IMR-90 (cell line): Measurements from ENCODE around the gene CTDSPL. TPM values are rescaled to one million over a fixed set of nuclear protein-coding genes. Genes with fewer than 3 reads are reported as not detected.

Experiments
- ATAC-seq: fragments of 200-7000 bp; cut with Tn5 transposase; 2 replicates; pipeline ENCODE4 v1.9.1; 2020; ENCODE audit warnings: low read depth, mild to moderate bottlenecking, moderate library complexity
- BruUV-seq: library from RNA; stranded (reverse); fragments of 400-500 nt; replicated peaks from 2 replicates; lab custom pipeline; 2021; lab: Mats Ljungman, UMichigan
- CTCF ChIA-PET: fragments of 300-600 bp; formaldehyde crosslinking; extraction: SDS; loops from one replicate; lab custom pipeline; 2021; ENCODE audit warnings: antibody characterized with exemption; lab: Yijun Ruan, JAX
- POLR2A ChIA-PET: fragments of 300-600 bp; sonication (Branson Sonifier 250); formaldehyde crosslinking; loops from one replicate; lab custom pipeline; 2022; ENCODE audit warnings: antibody characterized with exemption; ENCODE audit not compliant: unreplicated experiment; lab: Charles Lee
- DNase-seq: peaks from one replicate; pipeline ENCODE4 v3.0.0; 2013
- H2AFZ ChIP-seq: replicated peaks from 2 replicates; pipeline ENCODE3; 2013; ENCODE audit warnings: low read length, mild to moderate bottlenecking; ENCODE audit not compliant: poor library complexity
- H2AK5ac ChIP-seq: 2 replicates; pipeline ENCODE4 v1.6.1; 2013; ENCODE audit warnings: low read depth, low read length, inconsistent platforms
- H2AK9ac ChIP-seq: replicated peaks from 2 replicates; pipeline ENCODE3; 2013; ENCODE audit warnings: mild to moderate bottlenecking, low read depth, low read length, moderate library complexity; ENCODE audit not compliant: poor library complexity
- H2BK120ac ChIP-seq: 2 replicates; pipeline ENCODE4 v1.6.1; 2013; ENCODE audit warnings: low read depth, low read length, inconsistent platforms
- H2BK15ac ChIP-seq: 3 replicates; pipeline ENCODE4 v1.6.1; 2013; ENCODE audit warnings: low read depth, low read length, inconsistent platforms
- H2BK20ac ChIP-seq: 2 replicates; pipeline ENCODE4 v1.6.1; 2013; ENCODE audit warnings: low read depth, mild to moderate bottlenecking, inconsistent platforms, low read length, moderate library complexity
- H2BK5ac ChIP-seq: 2 replicates; pipeline ENCODE4 v1.6.1; 2013; ENCODE audit warnings: mild to moderate bottlenecking, low read depth, low read length, inconsistent platforms; ENCODE audit not compliant: poor library complexity, severe bottlenecking
- H3K14ac ChIP-seq: replicated peaks from 2 replicates; pipeline ENCODE4 v1.6.1; 2013; ENCODE audit warnings: low read depth, low read length, inconsistent platforms
- H3K18ac ChIP-seq: 2 replicates; pipeline ENCODE4 v1.6.1; 2013; ENCODE audit warnings: low read depth, low read length, control low read depth
- H3K23ac ChIP-seq: 2 replicates; pipeline ENCODE4 v1.6.1; 2013; ENCODE audit warnings: low read depth, low read length, inconsistent platforms
- H3K27ac ChIP-seq: 2 replicates; pipeline ENCODE4 v1.5.1; 2013; ENCODE audit warnings: mild to moderate bottlenecking, control low read depth, low read length; ENCODE audit not compliant: insufficient read depth
- H3K27me3 ChIP-seq: 2 replicates; pipeline ENCODE4 v1.6.1; 2013; ENCODE audit warnings: low read length; ENCODE audit not compliant: control insufficient read depth, insufficient read depth
- H3K36me3 ChIP-seq: 2 replicates; pipeline ENCODE4 v1.6.1; 2013; ENCODE audit warnings: low read length, mixed read lengths; ENCODE audit not compliant: control insufficient read depth, insufficient read depth
- H3K4ac ChIP-seq: 2 replicates; pipeline ENCODE4 v1.6.1; 2013; ENCODE audit warnings: low read depth, low read length, inconsistent platforms
- H3K4me1 ChIP-seq: 2 replicates; pipeline ENCODE4 v1.6.1; 2013; ENCODE audit warnings: low read length, mixed read lengths; ENCODE audit not compliant: control insufficient read depth, insufficient read depth
- H3K4me2 ChIP-seq: 2 replicates; pipeline ENCODE4 v1.6.1; 2013; ENCODE audit warnings: low read depth, mild to moderate bottlenecking, control low read depth, low read length, moderate library complexity
- H3K4me3 ChIP-seq: 2 replicates; pipeline ENCODE4 v1.5.1; 2013; ENCODE audit warnings: low read depth, mild to moderate bottlenecking, control low read depth, low read length, moderate library complexity; ENCODE audit not compliant: insufficient read depth
- H3K56ac ChIP-seq: 2 replicates; pipeline ENCODE4 v1.6.1; 2013; ENCODE audit warnings: low read length, inconsistent platforms; ENCODE audit not compliant: insufficient read depth; ENCODE audit errors: extremely low read depth
- H3K79me1 ChIP-seq, 2 experiments: 2 replicates each; pipeline ENCODE4 v1.6.1; 2013; ENCODE audit warnings: low read length in 2 of 2, inconsistent platforms in 1 of 2, low read depth in 1 of 2
- H3K9ac ChIP-seq: 2 replicates; pipeline ENCODE4 v1.6.1; 2013; ENCODE audit warnings: low read depth, low read length, control low read depth
- H3K9me1 ChIP-seq: 2 replicates; pipeline ENCODE4 v1.6.1; 2013; ENCODE audit warnings: low read length, inconsistent platforms; ENCODE audit not compliant: insufficient read depth
- H3K9me3 ChIP-seq: 2 replicates; pipeline ENCODE4 v1.6.1; 2013; ENCODE audit warnings: low read length; ENCODE audit not compliant: control insufficient read depth, insufficient read depth
- H4K20me1 ChIP-seq: 2 replicates; pipeline ENCODE4 v1.6.1; 2013; ENCODE audit warnings: low read length, inconsistent platforms; ENCODE audit not compliant: insufficient read depth
- H4K5ac ChIP-seq: 2 replicates; pipeline ENCODE4 v1.6.1; 2013; ENCODE audit warnings: mild to moderate bottlenecking, low read depth, low read length, control low read depth
- H4K8ac ChIP-seq, 2 experiments: 2 replicates each; pipeline ENCODE4 v1.6.1; 2013; ENCODE audit warnings: low read depth in 2 of 2, low read length in 2 of 2, control low read depth in 1 of 2, inconsistent platforms in 1 of 2
- H4K91ac ChIP-seq: 2 replicates; pipeline ENCODE4 v1.6.1; 2013; ENCODE audit warnings: low read depth, low read length, inconsistent platforms; ENCODE audit not compliant: insufficient read depth
- CEBPB ChIP-seq: IDR thresholded peaks from 2 replicates; pipeline ENCODE4 v1.6.1; 2012; ENCODE audit warnings: low read depth, low read length, improper control_type of control experiment
- CHD1 ChIP-seq: IDR thresholded peaks from 2 replicates; pipeline ENCODE4 v1.6.1; 2012; ENCODE audit warnings: low read depth, low read length, improper control_type of control experiment
- CTCF ChIP-seq: conservative IDR thresholded peaks from 2 replicates; pipeline ENCODE4 v1.5.1; 2012; ENCODE audit warnings: mild to moderate bottlenecking, low read depth, low read length, improper control_type of control experiment
- ELK1 ChIP-seq: fragments of 150-350 bp; IDR thresholded peaks from 2 replicates; pipeline ENCODE4 v1.6.1; 2016; ENCODE audit warnings: low read depth, mild to moderate bottlenecking, low read length, moderate library complexity, borderline replicate concordance
- MAZ ChIP-seq: IDR thresholded peaks from 2 replicates; pipeline ENCODE4 v1.6.1; 2012; ENCODE audit warnings: low read depth, mild to moderate bottlenecking, low read length, improper control_type of control experiment, moderate library complexity, borderline replicate concordance
- MXI1 ChIP-seq: IDR thresholded peaks from 2 replicates; pipeline ENCODE4 v1.6.1; 2012; ENCODE audit warnings: low read depth, mild to moderate bottlenecking, low read length, moderate library complexity, borderline replicate concordance
- NFE2L2 ChIP-seq: fragments of 150-350 bp; IDR thresholded peaks from 2 replicates; pipeline ENCODE4 v1.6.1; 2016; ENCODE audit warnings: low read depth, mild to moderate bottlenecking, low read length
- POLR2A ChIP-seq: IDR thresholded peaks from 2 replicates; pipeline ENCODE4 v1.6.1; 2012; ENCODE audit warnings: mild to moderate bottlenecking, low read depth, low read length
- RAD21 ChIP-seq: IDR thresholded peaks from 2 replicates; pipeline ENCODE4 v1.6.1; 2012; ENCODE audit warnings: low read length, improper control_type of control experiment
- SMC3 ChIP-seq: fragments of 150-350 bp; IDR thresholded peaks from 2 replicates; pipeline ENCODE4 v1.6.1; 2016; ENCODE audit warnings: low read depth, mild to moderate bottlenecking, antibody characterized with exemption, low read length, moderate library complexity
- USF2 ChIP-seq: fragments of 150-350 bp; IDR thresholded peaks from 2 replicates; pipeline ENCODE4 v1.6.1; 2017; ENCODE audit warnings: mild to moderate bottlenecking, antibody characterized with exemption, low read length, low read depth
- WGBS, 2 experiments: methylation state at CpG; one replicate each; pipeline versions ENCODE4 v1.1.5 to v1.1.7; 2013; ENCODE audit warnings: missing lambda C conversion rate in 2 of 2; ENCODE audit not compliant: insufficient read length in 1 of 2; ENCODE audit errors: extremely low coverage in 2 of 2; 5-methylcytosine and 5-hydroxymethylcytosine counted together
- dilution Hi-C: fragments of 300-500 bp; cut with HindIII; formaldehyde crosslinking; loops from one replicate; pipeline ENCODE4 v1.14.3; 2018; ENCODE audit warnings: low sequenced_read_pairs; ENCODE audit not compliant: unreplicated experiment
- in situ Hi-C: fragments of 300-500 bp; cut with MboI; formaldehyde crosslinking; loops from 3 replicates; pipeline ENCODE4 v1.14.3; 2019; ENCODE audit warnings: low sequenced_read_pairs, inconsistent platforms, mixed read lengths
- intact Hi-C: fragments of 100-400 bp; cut with micrococcal nuclease; formaldehyde crosslinking; loops from 2 replicates; pipeline ENCODE4 v1.10.0; 2022
- polyA plus RNA-seq, 3 experiments: library from polyadenylated mRNA; depleted of rRNA; stranded (reverse); fragments of >200 nt; gene quantifications; 2 replicates each; pipeline ENCODE4 v1.2.3, GENCODE V29; 2012; ENCODE audit warnings: low replicate concordance in 1 of 3
- total RNA-seq: library from RNA; depleted of rRNA; stranded (reverse); fragments of >200 nt; gene quantifications from 2 replicates; pipeline ENCODE4 v1.2.3, GENCODE V29; 2012

Gene CTDSPL
- total and polyA plus RNA-seq, 2 of the 4 experiments (the other 2 are of a cell fraction), result 24.5 to 29.0 TPM

GRCh38 chr3:37974121-37975083, 112.7 kb downstream of the CTDSPL start:
- Histone ChIP-seq H2BK5ac (no peak overlapping the region), H3K4me1 (peaks cover 6% of the 10 kb centered on the region; the same call in 1 of the 2 replicates), H2AFZ (no peak overlapping the region), H3K79me1 (peaks cover 2 to 9% of the 10 kb centered on the region in 2 experiments; a peak in 1 of 4 replicates), H3K23ac (no peak overlapping the region), H3K27ac (no peak overlapping the region), H3K4me2 (no peak overlapping the region), H4K5ac (no peak overlapping the region), H2BK20ac (no peak overlapping the region), H3K36me3 (peaks cover 31% of the 10 kb centered on the region), H3K9me3 (no peaks in the 10 kb centered on the region), H3K9ac (no peak overlapping the region), H3K56ac (no peak overlapping the region), H4K91ac (no peak overlapping the region), H3K4me3 (no peak overlapping the region), H2AK9ac (no peak overlapping the region), H2AK5ac (no peak overlapping the region), H3K27me3 (no peaks in the 10 kb centered on the region), H3K4ac (no peak overlapping the region), H2BK120ac (no peak overlapping the region), H3K14ac (no peak overlapping the region), H4K20me1 (no peaks in the 10 kb centered on the region), H2BK15ac (no peak overlapping the region), H3K9me1 (peaks cover 22% of the 10 kb centered on the region), H4K8ac (no peak overlapping the region), H3K18ac (no peak overlapping the region)
- in situ Hi-C loops, result no loop called here
- BruUV-seq, result no TSS peak
- ATAC-seq, result peak; percentile 74
- CTCF ChIA-PET, result interaction anchor here (0.7 to 2.3 kb wide), 12 partner anchors 8 to 122 kb away, joined by 3 to 9 read pairs (median 3); partner anchors contain the start of gene DLEC1
- WGBS, 2 experiments, result 100% methylated on average over 1 of the region's 9 CpGs; no CpG with 5 or more reads in 1 of the 2 experiments
- dilution Hi-C loops, result no loop called here
- POLR2A ChIA-PET, result no interaction called here
- DNase-seq, result peak; percentile 48
- intact Hi-C loops, result no loop called here
- TF ChIP-seq RAD21, result peak; percentile 58
- TF ChIP-seq MXI1, result no peak
- TF ChIP-seq MAZ, result no peak
- peak; percentile 36; the same call in 1 of the 2 replicates for TF ChIP-seq SMC3
- no peak for TF ChIP-seq CHD1
- TF ChIP-seq CEBPB, result no peak
- TF ChIP-seq USF2, result no peak
- TF ChIP-seq POLR2A, result no peak
- no peak for TF ChIP-seq ELK1
- no peak for TF ChIP-seq NFE2L2
- peak; percentile 67 for TF ChIP-seq CTCF
